Muscle of back (tissue), 13 donors: Measurements from ENCODE around the gene PPM1J. TPM values are rescaled to one million over a fixed set of nuclear protein-coding genes. Genes with fewer than 3 reads are reported as not detected.
"Not testable (repeated sequence)": the region's sequence is repeated elsewhere in the genome, so short reads cannot be mapped to it uniquely, and the experiment has no call there.

Experiments used
- DNase-seq, 3 donors: peaks; one replicate each; pipeline versions ENCODE4 v3.0.0 to v3.0.0-alpha.2; 2013
- long read RNA-seq, 9 donors: transcript quantifications; one replicate each; lab custom pipeline, GENCODE V29; 2026
- polyA plus RNA-seq, 10 donors: library from polyadenylated mRNA; unstranded; fragments of 120-200 nt; gene quantifications; one replicate each; pipeline ENCODE4 v1.2.1, GENCODE V29; 2013; ENCODE audit not compliant: insufficient read length in 10 of 10

PPM1J gene, protein sequence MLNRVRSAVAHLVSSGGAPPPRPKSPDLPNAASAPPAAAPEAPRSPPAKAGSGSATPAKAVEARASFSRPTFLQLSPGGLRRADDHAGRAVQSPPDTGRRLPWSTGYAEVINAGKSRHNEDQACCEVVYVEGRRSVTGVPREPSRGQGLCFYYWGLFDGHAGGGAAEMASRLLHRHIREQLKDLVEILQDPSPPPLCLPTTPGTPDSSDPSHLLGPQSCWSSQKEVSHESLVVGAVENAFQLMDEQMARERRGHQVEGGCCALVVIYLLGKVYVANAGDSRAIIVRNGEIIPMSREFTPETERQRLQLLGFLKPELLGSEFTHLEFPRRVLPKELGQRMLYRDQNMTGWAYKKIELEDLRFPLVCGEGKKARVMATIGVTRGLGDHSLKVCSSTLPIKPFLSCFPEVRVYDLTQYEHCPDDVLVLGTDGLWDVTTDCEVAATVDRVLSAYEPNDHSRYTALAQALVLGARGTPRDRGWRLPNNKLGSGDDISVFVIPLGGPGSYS
- 1 to 10 TPM; 1.7 to 3.3 (median 2.4) TPM for polyA plus RNA-seq
- long read RNA-seq, donor 1 = 0 reads
- long read RNA-seq, donor 2, partial matches to known transcripts = 0 of 2 reads
- long read RNA-seq, donor 2, other reads (novel, unspliced or antisense) = 0 of 2 reads
- long read RNA-seq, donor 3 = 0 reads
- long read RNA-seq, donor 4 = 0 reads
- long read RNA-seq, donor 5 = 0 reads
- long read RNA-seq, donor 6, partial matches to known transcripts = 0 of 2 reads
- long read RNA-seq, donor 6, other reads (novel, unspliced or antisense) = 0 of 2 reads
- long read RNA-seq, donor 7 = 0 reads
- long read RNA-seq, donor 8, partial matches to known transcripts = 0 of 1 reads
- long read RNA-seq, donor 8, other reads (novel, unspliced or antisense) = 0 of 1 reads
- long read RNA-seq, donor 9 = 0 reads

DNA sequence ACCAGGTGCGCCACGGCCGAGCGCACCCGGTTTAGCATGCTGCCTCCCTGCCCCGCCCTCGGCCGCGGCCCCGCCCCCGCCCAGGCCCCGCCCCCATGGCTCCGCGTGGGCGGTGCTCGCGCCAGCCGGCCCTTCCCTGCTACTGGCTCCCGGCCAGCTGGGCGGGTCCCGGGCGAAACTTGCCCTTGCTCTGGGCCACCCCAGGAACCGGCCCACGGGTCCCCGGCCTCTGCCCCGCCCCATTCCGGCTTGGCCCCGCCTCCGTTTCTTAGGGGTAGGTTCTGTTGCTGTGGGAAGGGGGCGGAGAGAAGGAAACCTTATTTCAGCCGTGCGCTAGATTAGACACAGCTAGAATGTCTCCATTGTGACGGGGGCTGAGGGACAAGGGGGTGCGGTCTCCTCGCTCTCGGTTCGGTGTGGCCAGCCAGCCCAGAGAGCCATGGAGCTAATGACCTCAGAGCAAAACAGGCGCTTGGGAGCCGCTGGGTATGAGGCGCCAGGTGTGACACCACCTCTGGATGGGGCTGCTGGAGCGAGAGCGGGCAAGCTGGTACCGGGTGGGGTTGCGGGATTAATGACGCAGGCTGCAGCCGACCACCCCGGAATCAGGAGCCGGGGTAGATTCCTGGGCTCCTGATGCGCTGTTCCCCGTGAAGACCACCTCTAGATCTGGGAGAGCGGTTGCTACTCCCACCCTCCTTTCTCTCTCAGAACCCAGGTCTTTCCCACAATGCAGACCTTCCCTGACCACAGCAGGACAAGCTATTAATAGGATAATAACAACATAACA, at the start of gene PPM1J:
PPM1J (minus strand) TSS at position 69 of the 790 bp plus-strand sequence; CDS start at position 38, 31 bp downstream.
- peak; percentile 87 to 93 (median 88) for DNase-seq

DNA sequence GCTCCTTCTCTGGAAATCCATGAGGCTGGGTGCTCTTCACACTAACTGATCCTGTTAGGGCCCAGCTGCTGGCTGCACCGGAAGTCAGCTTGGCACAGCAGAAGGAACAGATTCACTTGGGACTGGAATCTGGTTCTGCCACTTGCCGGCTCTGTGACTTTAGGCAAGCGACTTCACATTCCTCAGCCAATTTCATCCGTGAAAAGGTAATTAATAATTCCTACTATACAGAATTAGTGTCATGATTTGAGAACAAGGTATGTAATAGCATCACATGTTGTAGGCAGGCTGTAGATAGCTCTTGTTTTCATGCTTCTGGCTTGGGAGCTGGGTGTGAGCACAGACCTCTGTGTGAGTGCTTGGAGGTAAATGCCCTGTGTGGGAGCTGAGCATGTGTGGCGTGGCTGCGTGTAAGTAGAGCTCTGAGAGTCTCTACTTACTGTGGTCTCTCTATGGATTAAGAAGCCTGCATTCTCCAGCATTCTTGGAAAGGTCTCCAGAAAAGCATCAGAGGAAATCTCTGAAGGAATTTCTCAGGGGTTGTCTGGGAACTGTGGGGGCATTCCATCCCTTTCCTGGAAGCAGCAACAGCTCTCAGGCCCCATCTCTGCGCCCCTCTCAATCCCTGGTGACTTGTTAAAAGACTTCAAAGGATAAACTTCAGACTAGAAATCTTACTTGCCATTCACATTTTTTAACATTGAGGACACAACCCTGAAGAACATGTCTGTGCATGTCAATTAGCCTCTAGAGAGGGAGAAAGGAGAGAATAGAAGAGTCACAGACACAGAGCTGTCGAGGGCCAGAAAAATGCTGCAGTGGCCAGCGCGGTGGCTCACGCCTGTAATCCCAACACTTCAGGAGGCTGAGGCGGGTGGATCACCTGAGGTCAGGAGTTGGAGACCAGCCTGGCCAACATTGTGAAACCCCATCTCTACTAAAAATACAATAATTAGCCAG, 47.7 kb upstream of the PPM1J start:
- peak in 1 of 3 donors; percentile 58 for DNase-seq

DNA sequence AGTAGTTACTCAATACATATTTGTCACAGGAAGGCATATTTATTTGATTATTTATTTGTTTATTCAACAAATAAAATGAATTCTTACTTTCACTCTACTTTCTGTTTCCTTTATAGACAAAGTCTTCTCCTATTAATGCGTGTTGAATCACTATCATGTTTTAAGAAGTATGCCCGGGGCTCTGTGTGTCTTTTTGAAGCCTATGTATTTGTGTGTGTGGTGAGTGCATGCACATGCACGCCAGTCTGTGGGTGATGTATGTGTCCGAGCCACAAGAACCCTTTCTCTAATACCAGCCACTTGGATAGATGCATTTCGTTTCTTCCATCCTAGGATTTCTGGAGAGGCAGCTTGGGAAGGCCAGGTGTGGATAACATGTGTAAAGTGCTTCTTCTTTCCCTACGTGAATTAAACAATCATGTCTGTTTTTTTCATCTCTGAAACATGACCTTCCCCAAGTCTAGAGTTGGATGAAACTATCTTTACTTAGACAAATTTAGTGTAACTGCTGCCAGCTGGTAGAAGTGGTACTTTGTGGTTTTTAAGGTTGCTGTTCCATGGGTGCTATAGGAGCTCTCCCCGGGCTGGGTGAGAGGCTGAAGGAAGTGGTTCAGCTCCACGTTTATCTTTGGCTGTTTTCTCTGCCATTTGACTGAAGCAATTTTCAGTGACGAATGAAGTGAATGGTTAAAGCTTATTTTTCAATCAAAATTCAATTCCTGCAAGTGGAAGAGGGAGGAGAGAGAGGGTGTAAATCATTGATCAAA, 46.8 kb upstream of the PPM1J start:
- DNase-seq = no peak

DNA sequence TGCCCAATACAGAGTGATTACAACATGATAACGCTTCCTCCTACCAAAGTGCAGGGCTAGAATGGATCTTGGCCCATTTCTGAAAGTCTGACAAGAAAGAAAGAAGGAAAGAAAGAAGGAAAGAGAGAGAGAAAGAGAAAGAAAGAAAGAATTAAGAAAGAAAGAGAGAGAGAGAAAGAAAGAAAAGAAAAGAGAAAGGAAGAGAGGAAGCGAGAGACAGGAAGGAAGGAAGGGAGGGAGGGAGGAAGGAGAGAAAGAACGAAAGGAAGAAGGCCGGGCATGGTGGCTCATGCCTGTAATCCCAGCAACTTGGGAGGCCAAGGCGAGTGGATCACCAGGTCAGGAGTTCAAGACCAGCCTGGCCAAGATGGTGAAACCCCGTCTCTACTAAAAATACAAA, 44.1 kb upstream of the PPM1J start:
- no peak for DNase-seq

DNA sequence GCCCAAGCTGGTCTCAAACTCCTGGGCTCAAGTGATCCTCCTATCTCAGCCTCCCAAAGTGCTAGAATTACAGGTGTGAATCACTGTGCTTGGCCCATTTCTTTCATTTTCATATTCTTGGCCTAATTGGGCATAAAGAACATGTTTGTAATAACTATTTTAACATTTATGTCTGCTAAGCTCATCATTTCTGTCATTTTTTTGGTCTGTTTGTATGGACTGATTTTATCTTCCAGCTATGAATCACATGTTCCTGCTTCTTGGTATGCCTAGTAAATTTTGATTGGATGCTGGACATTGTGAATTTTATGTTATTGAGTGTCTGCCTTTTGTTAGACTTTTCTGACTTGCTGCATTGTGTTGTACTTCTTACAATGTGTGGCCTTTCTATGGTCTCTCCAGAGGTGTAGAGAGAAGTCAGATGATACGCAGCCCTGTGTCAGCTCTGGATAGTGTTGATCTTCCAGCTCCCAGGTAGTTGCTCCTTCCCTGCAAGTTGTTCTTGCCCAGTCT, 39.0 kb upstream of the PPM1J start:
- DNase-seq = no peak

DNA sequence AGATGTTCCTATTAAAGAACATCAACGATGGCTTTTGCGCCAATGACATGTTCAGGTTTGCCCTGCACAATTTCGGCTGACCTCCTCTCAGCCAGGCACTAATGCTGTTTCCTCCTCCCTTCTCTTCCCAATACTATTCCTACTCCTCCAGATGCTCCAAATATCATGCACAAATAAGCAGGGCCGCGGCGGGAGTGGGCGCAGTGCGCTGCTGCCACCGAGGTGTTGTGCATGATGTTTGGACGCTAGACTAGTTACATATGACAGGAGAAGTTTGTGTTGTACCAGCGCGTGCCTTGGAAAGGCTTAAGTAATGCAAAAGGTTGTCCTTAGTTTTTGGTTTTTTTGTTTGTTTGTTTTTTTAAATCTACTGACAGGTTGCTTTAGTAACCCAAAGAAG, 33.3 kb upstream of the PPM1J start:
- DNase-seq = no peak

DNA sequence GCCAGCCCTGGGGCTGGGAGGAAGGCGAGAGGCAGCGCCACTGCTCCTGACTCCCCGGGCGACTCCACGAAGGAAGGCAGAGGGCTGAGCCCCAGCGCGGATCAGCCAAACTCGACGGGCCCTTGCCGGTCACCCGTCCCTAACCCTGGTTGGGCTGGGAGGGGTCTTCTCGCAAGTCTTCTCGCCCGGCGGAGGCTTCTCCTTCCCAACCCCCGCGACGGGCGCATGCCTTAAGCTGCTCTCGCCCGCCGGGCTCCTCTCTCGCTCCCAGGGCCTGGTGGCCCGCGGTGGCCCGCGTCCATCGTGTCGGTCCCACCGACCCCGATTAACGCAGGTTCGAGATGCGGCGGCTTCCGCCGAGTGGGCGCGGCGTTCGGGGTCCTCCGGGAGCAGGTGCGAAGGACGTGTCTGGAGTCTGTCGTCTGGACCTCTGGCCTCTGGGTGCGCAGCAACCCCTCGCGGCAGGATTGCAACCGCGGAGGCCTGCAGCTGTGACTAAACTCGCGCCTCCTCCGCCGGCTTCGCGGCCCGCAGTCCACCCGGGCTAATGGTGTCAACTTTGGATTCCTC, 29.0 kb upstream of the PPM1J start:
- peak; percentile 24 to 79 (median 40) for DNase-seq

DNA sequence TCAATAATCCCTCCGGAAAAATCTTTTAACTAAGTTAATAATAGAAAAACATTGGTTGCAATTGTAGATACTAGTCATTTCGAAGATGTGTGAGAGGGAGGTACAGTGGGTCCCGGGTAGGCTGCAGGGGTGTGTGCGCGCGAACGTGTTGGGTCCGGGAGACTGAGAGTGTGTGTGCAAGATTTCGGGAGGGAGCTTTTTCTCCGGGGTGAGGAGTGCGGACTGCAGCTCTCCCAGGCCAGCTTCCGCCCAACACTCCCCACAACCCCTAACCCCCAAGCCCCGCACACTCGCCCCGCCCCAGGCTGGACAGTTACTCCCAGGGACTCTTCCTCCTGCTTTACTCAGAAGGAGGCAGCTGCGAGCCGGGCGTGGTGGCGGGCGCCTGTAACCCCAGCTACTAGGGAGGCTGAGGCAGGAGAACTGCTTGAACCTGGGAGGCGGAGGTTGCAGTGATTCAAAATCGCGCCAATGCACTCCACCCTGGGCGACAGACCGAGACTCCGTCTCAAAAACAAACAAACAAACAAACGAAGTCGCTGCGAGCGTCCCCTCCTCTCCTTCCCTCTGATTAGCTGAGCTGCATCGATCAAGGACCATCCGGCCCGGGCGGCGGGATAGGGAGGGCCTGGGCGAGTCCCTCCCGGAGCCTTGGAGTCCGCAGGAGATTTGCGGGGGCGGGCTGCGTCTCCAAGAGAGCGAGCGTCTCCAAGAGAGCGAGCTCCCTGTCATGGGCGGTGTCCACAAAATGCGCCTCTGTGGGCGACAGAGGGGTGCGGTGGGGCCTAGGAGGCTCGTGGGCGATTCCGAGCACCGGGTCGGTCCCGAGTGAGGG, 28.3 kb upstream of the PPM1J start:
- DNase-seq = peak in 1 of 3 donors; percentile 49

DNA sequence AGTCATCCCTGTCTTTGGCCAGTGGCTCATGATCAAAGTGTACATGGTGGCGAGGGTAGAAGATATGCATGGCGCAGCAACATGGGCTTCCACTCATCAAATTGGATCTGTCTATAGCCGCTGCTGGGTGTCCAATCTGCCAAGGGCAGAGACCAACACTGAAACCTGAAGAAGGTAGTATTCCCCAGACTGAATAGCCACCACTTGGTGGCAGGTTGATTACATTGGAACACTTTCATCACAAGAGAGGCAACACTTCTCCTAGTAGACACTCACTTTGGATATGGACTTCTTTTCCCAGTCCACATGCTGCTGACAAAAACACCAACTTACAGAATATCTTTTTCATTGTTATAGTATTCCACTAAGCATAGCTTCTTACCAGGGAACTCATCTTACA, 22.4 kb upstream of the PPM1J start:
- DNase-seq = no peak

DNA sequence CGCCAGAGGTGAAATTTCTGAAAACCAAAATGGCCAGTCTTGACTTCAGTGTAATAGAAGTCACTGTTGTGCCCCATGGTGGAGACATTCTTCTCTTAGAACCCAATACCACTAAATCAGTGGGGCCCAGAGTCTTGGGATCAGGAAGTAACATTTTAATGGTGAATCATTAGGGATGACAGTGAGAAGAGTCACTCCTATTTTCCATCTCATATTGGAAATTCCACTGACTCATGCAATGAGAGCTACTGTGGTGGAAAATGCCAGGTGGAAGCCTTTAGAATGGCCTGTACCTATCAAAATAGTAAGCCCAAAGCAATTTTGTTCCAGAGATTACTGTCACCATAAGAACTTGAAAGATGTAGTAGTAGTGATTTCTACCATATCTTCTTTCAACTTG, 20.6 kb upstream of the PPM1J start:
- DNase-seq = peak in 1 of 3 donors; percentile 62

DNA sequence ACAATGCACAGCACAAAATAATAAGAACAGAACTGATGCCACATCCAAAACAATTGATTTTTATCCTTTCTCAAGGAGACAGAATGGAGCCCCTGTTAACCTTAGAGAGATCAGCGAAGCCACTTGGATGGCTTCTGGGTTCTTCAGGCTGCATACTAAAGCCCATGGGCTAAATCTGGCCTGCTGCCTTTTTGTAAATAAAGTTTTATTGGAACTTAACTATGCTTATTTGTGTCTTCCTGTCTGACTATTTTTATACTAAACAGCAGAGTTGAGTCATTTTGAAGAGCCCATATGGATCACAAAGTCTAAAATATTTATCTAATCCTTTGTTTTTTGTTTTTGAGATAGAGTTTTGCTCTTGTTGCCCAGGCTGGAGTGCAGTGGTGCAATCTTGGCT, 16.3 kb upstream of the PPM1J start:
- DNase-seq = no peak

DNA sequence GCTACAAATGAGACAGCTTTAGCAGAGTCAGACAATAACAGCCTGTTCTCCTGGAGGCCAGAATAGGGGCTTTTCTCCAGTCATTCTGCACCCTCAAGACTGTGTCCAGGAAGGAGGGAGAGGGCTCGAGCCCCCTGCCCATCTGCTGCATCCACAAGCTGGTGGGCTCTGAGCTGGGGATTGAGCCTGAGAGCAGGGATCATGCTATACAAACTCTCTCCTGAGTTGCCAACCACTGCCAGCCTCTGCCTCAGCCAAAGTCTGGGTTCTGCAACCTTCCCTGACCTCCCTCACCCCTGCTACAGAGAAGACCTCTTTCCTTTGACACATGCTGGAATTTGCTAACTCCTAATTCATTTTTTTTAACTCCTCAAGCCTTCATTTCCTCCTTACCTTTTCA, 14.8 kb upstream of the PPM1J start:
- no peak for DNase-seq

DNA sequence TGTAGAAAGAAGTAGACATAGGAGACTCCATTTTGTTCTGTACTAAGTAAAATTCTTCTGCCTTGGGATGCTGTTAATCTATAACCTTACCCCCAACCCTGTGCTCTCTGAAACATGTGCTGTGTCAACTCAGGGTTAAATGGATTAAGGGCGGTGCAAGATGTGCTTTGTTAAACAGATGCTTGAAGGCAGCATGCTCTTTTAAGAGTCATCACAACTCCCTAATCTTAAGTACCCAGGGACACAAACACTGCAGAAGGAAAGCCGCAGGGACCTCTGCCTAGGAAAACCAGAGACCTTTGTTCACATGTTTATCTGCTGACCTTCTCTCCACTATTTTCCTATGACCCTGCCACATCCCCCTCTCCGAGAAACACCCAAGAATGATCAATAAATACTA, 13.9 kb upstream of the PPM1J start:
- DNase-seq = not testable (repeated sequence)

DNA sequence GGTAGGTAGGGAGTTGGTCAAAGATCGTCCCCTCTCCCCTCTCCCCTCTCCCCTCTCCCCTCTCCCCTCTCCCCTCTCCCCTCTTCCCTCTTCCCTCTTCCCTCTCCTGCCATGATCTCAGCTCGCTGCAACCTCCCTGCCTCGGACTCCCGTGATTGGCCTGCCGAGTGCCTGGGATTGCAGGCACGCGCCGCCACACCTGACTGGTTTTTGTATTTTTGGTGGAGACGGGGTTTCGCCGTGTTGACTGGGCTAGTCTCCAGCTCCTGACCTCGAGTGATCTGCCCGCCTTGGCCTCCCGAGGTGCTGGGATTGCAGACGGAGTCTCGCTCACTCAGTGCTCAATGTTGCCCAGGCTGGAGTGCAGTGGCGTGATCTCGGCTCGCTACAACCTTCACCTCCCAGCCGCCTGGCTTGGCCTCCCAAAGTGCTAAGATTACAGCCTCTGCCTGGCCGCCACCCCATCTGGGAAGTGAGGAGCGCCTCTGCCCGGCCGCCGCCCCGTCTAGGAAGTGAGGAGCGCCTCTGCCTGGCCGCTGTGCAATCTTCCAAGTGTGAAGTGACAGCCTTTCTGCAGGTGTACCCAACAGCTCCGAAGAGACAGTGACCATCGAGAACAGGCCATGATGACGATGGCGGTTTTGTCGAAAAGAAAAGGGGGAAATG, 13.3 kb upstream of the PPM1J start:
- not testable (repeated sequence) for DNase-seq

DNA sequence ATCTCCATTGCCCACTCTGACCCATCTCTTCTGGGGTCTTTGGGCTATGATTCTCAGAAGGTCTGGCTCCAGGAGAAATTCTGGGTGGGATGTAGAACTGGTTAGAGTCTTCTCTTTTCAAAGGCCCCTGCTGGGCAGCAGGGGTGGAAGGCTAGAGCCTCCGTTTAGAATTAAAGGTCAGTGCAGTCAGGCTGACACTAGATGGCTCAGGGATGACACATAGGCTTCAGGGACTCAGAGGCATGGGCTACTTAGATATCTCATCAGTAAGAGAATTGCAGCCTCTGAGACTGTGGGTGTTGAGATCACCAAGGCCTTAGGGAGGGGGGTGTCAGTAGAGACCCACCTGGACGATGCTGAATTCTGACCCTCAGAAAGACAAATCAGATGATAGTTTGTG, 12.6 kb upstream of the PPM1J start:
- no peak for DNase-seq

DNA sequence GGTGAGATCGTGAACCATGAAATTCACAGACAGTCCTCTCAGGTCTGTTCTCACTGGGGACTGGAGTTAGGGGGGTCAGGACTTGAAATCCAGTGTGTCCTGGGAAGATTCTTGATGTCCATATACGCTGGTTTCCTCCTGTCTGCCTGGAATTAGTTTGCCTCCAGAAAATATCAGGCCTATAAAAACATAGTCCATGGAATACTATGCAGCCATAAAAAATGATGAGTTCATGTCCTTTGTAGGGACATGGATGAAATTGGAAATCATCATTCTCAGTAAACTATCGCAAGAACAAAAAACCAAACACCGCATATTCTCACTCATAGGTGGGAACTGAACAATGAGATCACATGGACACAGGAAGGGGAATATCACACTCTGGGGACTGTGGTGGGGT, 9.1 kb upstream of the PPM1J start:
- DNase-seq = not testable (repeated sequence)

DNA sequence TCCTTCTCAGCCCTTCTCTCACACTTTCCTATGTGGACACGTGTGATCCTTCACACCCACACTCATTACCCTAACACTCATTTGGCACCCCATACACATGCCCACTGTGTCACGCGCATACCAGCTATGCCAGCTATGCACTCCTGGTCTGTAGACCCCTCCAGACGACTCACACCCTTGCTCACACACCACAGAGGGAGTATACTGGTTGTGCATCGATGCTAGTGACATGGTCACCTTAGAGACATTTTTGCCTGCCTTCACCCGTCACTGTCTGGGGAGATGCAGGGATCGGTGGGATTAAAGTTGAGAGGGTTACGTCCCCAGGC, 8.3 kb upstream of the PPM1J start:
- no peak for DNase-seq
